HG03565 (cell line): Measurements from ENCODE around the gene MS4A8.
"Not testable (repeated sequence)": the region's sequence is repeated elsewhere in the genome, so short reads cannot be mapped to it uniquely, and the experiment has no call there.

Source experiments
- ATAC-seq: cut with Tn5 transposase; IDR thresholded peaks from one replicate; pipeline ENCODE4 v1.9.1; 2021; ENCODE audit warnings: mild to moderate bottlenecking, moderate library complexity; ENCODE audit not compliant: unreplicated experiment

The MS4A8 gene

DNA sequence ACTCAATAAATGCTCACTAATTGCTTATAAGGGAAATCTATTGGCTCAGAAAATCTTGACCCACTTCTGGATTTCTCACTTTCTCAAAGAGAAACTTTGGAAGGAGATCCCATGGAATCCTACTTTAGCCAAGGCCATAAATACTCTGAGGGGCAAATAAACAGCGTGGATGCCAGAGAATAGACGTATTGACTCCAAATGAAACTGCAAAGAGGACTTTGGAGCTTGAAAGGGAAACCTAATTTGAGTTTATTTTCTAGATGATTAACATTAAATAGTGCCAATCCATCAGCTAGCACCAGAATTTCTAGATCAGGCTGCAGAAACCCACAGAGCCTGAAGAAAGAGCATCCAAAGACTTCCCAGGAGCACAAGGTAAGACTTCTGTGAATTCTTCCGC, 25.0 kb downstream of the MS4A8 start, which contains the start of gene MS4A18:
Gene MS4A18, plus strand, starts transcription at position 301 of the 400 bp plus-strand sequence.
- no peak for ATAC-seq

DNA sequence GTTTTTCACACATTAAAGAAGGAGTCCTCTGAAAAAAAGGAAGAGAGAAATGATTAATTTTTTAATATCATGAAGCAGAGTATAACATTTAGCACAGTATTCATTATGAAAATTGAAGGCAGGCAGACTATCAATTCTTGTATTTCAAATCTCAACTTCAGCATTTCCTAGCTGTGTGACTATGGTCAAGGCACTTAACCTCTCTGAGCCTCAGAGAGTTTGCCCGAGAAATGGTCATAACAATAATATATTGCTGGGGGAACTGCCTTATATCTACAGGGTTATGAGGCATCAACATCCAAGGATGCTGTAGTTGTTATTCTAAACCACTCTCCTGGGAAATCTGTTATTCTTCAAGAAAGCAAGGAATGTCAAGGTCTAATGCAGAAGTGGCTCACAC, 26.2 kb downstream of the MS4A8 start:
- no peak for ATAC-seq

DNA sequence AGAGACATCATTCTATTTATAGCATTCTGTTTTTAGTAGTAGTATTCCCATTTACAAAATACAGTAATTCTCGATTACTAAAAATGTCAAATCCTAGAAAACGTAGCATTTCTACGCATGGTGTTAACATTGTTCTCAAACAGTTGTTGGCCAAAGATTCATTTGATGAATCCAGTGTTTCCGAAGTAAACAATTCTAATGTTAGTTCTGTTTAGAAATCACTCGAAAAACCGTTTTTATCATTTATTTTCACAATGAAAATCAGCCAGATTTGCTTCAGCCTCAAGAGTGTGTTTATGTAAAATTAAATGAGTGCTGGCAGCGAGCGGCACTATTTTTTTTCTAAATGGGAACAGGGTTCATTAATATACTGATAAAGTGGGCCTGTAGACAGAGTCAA, 32.2 kb downstream of the MS4A8 start:
- no peak for ATAC-seq

DNA sequence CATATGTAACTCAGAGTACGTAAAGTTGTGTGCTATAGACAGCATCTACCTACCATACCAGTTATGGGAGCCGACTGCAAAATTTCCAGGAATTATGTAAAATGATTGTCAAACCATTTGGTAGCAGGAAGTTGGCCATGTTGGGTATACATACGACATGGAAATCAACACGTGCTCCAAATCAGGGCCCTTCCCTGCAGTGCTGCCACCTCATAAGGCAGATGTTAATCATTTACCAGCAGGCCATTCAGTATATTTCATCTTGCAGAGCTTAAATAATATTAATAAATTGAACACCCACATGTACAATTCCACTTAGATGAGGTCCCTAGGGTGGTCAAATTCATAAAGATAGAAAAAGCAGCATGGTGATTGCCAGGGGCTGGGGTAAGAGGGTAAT, 34.9 kb downstream of the MS4A8 start:
- no peak for ATAC-seq

DNA sequence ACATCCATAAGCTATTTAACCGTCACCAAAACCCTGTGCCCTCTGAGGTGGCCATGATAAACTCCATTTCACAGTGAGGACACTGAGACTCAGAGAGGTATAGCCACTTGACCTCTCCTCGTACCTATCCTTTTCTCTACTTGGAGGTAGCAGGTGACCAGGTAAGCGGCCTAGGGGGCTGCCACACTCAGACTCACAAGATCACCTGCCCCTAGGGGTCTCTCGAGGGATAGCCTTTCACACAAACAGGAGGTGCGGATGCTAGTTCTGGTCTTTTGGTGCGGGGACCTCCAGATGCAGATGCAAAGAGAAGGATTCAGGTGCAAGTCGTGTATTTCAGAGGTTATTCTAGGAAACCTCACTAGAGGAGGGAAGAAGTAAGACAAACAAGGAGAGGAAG, 39.7 kb downstream of the MS4A8 start:
- ATAC-seq: no peak

DNA sequence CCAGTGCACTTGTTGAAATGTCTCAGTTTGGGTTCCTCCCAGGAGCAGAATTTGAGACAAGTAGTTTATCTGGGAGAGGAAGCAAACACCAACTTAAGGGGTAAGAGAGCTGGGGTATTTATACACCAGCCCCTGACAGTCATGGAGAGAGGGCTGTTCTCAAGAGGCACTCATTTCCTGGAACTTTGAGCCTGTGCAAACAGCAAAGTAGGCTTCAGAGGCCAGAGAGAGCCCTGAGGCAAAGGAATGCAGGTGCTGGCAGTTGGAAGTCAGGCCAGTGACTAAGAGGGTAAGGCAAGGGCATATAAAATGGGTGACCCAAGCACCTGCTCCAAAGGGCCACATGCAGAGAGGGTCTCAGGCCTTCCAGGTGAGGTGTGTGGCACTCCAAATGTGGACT, 41.2 kb downstream of the MS4A8 start:
- ATAC-seq: no peak

DNA sequence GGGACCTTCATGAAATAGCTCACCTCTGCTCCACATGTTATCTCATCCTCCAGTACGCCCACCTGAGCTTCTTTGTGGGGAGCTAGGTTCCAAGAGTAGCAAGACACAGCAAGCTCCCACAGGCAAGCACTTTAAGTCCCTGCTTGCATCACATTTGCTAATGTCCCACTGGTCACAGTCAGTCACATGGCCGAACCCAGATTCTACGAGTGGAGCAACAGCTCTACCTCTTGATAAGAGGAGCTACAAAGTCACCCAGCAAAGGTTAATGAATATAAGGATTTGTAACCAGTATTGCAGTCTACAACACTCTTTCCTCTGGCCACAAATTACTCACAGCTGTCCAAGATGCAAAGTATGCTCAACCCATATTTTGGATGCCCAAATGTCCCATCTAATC, 42.0 kb downstream of the MS4A8 start:
- ATAC-seq: no peak

DNA sequence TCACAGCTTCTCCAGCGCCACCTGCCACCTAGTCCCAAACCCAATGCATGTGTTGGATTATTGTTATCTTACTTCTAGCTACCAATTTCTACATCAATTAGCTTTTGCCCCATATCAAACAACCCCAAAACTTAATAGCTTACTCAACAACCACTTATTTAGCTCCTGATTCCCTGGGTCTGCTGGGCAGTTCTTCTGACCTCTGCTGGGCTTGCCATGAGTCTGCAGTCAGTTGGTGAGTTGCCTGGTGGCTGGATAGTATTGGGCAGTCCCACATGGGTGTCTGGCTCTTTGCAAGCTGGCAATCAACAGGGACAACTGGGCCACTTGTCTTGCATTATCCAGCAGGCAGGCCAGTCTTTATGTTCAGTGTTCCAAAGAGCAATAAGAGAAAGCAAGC, 43.6 kb downstream of the MS4A8 start:
- ATAC-seq: no peak

DNA sequence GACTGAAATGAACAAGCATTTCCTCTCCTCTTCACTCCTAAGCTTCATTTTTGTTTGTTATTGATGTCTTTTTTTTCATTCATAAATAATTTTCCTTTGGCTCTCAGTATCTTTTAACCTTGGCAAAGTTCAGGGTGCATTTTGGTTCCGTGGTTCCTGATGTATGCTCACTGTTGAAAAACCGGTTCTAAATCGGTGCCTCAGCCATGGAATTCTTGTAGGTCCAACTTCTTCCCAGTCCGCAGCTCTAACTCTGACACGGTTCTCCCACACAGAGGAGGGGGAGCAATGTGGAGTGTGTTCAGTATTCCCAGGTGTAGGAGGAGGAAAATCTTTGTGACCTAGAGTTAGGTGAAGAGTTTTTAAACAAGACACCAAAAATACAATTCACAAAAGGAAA, 44.7 kb downstream of the MS4A8 start:
- no peak for ATAC-seq

DNA sequence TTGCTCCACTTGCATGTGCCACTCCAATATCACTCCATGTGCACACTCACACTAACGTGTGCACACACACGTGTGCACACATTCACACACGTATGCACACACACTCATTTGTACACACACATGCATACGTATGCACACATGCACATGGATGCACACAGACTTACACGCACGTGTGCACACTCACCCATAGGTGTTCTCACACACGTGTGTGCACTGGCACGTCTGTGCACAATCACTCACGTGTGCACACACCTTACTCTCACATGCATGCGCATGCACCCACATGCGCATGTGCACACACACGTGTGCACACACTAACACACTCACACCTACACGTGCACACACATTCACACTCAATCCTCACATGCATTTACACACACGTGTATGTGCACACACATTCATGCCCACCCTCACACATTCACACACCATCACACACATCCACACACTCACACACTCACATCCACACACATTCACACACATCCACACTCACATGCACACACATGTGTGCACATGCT, 48.0 kb downstream of the MS4A8 start:
- no peak for ATAC-seq

DNA sequence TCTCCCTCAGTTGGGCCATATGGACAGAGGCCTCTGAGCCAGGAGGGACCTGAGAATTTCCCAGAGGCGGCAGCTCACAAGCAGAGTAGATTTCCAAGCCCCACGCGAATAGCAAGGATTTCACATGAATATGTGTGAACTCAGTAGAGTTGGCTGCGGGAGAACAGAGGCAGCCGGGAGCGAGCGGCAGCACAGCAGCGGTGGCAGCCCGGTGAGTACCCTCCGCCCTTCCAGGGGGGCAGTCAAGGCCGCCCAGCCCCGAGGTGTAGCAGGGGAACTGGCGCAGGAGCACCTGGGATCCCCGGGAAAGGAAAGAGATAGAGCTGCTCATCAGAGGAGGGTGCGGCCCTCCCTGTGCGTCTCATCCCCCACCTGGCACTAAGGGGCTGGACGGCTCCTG, 48.8 kb downstream of the MS4A8 start:
- ATAC-seq: no peak

DNA sequence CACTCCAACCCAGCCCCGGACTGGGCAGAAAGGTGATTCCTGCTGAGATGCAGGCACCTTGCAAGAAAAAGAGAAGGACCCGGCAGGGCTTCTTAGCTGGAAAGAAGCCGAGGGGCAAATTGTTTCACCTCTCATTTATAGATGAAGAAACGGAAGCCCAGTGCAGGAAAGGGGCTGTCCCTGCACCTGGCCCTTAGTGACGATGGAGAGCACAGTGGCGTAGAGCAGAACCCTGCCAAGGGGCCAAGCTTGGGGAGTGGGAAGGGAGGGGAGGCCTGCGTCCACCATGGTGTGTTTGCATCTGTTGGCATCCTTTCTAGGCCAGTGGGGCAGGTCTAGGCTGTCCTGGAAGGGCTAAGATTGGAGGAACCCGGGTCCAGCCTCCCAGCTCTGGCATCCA, 49.4 kb downstream of the MS4A8 start:
- ATAC-seq: no peak

DNA sequence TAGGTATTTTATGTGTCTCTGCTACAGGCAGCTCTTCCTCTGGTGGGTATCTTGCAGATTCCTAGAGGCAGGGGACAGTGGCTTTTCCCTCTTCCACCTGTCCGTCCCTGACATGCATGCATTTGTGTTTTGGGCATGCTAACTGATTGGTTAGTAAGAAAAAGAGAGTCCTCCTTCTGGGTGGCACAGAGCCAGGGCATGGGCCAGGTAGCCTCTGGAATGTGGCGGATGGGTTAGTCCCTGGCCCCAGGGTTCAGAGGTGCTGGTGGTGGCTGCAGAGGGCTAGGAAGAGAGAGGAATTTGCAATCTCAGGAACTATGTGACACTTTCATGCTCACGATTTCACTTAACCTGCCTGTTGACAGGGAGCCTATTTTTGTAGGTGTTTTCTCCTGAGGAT, 51.5 kb downstream of the MS4A8 start:
- no peak for ATAC-seq

DNA sequence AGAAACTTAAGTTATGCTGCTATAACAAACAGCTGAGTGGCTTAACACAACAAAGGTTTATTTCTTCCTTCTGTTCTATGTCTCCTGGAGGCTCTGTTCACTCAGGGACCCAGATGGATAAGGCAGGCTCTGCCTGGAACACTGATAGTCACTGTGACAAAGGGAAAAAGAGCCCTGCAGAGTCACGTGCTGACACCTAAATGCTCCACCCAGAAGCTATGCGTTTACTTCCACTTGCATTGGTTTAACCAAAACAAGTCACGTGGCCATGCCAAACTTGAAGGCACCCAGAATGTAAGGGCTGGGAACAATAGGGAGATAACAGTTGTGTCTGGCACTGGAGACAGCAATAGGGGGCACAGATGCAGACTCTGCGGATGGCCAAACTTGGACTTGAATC, 53.9 kb downstream of the MS4A8 start:
- ATAC-seq: no peak

DNA sequence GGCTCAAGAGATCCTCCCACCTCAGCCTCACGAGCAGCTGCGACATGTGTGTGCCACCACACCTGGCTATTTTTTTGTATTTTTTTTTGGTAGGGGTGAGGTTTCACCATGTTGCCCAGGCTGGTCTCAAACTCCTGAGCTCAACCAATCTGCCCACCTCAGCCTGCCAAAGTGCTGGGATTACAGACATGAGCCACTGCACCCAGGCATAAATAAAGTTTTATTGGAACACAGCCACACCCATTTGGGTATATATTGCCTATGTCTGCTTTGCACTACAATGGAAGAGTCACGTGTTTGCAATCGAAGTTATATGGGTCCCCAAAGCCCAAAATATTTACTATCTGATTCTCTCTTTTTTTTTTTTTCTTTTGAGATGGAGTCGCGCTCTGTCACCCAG, 55.5 kb downstream of the MS4A8 start:
- ATAC-seq: no peak

DNA sequence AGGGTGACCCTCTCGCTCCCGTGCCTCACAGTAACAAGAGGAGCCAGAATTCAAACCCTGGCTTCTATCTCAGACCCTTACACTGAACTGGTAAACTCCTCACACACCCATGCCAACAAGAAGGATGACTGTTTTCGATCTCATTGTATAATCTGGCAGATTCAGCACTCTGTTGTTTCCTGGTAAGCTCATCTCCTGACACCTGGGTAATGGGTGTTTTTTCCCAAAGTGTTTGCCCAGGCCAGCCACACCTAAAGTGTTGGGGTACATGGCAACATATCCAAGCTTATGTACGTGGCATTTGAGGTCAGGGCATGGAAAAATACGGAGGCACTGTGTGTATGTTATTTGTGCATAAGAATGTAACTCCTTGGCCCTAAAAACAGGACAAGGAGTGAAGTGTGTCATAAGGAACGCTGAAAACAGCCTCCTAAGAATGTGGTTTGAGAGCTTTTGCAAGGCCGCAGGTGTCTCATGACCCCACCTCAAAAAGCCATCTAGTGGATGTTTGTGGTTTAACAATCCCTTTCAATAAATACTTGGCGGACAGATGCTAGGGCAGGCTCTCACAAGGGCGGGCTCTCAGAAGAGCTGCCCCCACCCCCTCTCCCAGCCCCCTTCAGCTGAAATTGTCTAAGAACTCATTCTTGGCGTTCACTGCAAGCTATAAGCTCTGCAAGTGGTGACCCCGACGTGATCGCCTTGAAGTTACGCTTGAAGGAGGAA, 57.1 kb downstream of the MS4A8 start, which contains the start of gene MS4A15:
Gene MS4A15, plus strand, starts transcription at position 561 of the 726 bp plus-strand sequence. CDS start 6,867 bp downstream, outside the sequence.
- no peak for ATAC-seq

DNA sequence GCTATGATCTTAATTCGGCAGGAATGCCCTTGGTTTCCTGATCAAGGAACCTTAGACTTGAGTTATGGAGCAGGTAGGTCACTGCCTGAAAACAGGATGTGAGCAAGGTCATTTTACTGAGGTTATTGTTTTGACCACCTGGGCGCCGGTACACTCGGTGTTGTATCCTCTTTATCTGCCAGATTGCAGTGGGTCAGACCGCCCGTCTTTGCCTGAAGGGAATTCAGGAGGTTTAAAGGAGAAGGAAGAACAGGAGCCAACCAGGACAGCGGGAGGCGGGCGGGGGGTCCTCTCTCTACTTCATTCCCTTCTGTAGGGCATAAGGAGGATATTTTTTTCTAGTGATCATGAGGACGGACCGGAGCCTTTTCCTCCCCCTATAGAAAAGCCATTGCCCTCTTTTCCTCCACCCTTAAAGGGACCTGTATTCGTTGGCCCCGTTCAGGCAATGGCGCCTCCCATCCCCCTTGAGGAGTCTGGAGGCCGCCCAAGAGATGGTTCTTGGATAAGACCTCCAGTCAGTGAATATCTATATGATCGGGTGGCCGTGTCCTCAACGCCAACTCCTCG, 57.9 kb downstream of the MS4A8 start:
- no peak for ATAC-seq

DNA sequence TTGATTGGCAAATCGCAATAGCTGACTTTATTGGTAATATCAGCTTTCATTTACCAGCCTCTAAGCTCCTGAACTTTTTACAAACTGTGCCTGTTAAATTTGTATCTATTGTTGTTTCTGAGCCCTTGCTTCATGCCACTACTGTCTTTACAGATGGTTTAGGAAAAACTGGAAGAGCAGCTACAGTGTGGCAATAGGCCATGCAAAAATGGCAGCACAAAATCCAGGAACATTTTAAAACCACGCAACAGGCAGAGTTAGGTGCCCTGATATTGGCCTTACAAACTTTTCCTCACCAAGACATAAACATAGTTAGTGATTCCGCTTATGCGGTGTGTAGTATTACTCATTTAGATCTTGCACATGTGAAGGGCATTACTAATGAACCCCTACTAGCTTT, 59.3 kb downstream of the MS4A8 start:
- ATAC-seq: not testable (repeated sequence)

DNA sequence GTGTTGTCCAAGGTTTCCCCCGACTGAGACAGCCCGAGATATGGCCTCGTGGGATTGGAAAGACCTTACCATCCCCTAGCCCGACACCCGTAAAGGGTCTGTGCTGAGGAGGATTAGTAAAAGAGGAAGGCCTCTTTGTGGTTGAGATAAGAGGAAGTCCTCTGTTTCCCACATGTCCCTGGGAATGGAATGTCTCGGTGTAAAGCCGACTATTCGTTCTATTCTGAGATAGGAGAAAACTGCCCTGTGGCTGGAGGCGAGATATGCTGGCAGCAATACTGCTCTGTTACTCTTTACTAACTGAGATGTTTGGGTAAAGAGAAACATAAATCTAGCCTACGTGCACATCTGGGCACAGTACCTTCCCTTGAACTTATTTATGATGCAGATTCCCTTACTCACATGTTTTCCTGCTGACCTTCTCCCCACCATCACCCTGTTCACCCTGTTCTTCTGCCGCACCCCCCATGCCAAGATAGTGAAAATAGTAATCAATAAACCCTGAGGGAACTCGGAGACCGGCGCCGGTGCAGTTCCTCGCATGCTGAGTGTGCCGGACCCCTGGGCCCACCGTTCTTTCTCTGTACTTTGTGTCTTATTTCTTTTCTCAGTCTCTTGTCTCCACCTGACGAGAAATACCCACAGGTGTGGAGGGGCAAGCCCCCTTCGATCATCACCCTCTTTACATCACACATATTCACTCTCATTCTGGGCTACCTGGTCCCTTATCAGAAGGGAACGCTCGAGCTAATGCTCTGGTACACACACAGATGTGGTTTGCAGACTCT, 60.2 kb downstream of the MS4A8 start:
- not testable (repeated sequence) for ATAC-seq

DNA sequence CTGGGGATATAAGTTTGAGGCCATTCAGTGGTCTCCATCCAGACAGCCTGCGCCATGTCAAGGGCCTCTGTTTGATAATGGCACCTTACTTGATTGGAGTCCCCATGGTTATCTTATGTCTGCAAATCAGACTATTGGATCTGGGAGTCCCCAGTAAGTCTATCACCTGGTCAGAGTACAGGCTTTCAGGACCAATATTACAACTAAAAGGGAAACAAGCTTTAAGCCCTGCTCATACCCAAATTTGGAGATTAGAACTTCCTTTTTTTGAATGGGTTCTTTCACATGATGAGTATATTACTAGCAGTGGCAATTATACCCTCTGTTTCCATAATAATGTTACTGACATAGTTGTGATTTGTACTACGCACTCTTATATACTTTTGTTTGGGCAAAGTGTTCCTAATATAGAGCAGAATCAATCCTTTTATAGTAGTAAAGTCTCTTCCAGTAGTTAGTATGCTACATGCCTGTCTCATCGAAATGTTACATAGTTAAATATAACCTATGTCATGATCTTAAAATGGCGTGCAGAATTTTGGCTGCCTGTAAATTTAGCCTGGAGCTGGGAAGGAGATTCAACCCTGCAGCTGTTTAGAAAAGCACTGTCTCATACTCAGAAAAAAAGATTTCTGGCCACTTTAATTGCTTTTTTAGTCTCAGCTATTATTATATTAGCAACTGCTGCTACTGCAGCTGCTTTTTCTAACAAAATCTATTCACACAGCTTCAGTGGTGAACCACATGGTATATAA, 62.2 kb downstream of the MS4A8 start:
- no peak for ATAC-seq
